ENCODE data around the gene RTL10.

The RTL10 gene

DNA sequence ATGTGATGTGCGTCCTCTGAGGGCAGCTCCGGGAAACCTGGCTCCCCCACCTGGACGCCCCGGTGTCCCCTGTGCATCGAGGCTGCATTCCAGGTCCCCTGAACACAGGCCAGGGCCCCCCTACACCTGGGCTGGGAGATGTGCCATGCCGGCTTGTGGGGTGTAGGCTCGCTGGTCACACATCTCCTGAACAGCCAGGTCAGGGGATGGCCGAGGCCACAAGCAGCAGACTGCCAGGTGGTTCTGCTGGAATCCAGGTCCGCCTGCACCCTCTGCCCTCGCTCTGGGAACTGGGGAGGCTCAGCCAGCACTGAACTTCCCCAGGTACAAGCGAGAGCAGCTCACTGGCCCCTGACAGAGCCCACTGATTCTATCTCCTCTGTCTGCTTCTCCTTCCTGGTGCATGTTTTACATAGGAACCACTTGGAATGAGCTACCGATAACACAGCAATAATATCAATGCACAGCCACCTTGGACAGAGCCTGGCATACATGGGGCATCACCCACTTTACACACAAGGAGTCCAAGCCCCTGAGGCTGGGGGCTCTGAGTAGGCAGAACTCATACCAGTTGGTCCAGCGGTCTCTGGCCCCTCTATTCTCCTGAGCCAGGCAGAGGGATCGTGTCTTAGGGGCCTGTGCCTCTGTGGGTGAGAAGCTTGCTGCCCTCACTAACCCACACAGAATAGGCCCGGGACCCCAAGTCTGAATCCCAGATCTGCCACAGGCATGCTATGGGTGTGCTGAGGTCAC, 47.3 kb downstream of the RTL10 start:
- DNase-seq: no peak

DNA sequence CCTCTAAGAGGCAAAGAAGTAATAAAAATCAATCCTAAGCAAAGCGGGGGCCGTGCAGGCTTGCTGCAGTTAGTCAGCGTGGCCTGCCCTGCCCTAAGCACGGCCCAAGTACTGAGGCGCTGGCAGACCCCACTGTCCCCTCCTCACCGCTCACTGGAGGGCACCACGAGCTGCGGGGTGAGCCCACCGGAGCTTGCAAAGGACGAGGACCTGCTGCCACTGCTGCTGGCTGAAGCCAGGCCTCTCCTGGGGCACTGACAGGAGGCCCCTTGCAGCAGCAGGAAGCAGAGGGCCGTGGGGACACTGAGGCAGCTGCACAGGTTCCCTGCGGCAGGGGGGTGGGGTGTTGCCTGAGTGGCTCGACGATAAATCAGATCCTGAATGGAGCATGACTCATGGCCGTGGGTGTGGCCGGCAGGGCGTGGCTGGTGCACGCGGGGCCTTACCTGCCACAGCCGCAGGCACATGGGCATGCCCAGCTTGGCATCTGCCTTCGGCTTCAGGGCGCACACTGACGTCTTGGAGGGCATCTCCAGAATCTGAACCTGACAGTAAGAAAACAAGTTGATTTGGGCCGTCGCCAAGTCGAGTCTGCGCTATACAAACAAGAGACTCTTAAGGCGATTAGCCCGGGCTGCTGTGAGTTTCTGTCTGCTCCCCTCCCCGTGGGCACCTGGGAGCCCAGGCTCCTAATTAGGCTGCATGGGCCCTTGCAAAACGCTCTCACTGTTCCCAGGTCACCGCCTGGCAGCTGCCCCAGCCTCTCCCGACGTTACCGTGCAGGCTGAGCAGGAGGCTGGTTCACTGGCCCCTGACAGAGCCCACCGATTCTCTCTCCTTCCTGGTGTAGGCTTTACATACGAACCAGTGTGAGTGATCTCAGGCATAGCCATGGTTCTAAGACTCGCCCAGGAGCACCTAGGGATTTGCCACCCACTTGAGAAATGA, 48.2 kb downstream of the RTL10 start:
- peak; percentile 46 for DNase-seq

DNA sequence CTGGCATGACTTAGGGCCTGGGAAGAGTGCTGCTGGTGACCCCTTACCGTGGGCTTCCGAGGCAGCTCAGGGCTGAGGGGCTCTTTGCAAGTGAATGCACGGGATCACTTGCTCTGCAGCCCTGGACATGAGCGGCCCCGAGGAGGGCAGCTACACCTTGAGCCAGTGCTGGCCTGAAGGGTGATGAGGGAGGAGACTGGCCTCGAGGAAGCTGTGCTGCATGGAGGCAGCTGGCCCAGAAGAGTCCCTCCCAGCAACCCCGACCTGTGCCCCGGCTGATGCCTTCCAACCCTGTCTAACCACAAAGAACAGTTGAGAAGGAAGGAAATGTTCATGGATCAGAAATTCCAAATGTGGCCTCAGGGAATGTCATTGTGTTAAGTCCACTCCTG, 48.9 kb downstream of the RTL10 start:
- no peak for DNase-seq

Data from NCI-H1436 (cell line).